ENCODE measurements around the gene HTRA3. TPM values are rescaled to one million over a fixed set of nuclear protein-coding genes. Genes with fewer than 3 reads are reported as not detected.

HTRA3 gene
- total RNA-seq, 1 experiment from 2014 or later, result not detected

- Histone ChIP-seq H3K79me2 (ENCODE audit: low read length) (no peaks in the 10 kb centered on the region), H3K9ac (ENCODE audit: low read length) (no peak overlapping the region), H3K27ac (ENCODE audit: low read length) (no peak overlapping the region), H3K4me2 (ENCODE audit: low read depth, low read length, poor library complexity, severe bottlenecking) (no peak overlapping the region), H3K9me3 (ENCODE audit: low read length) (no peaks in the 10 kb centered on the region), H4K20me1 (ENCODE audit: insufficient read depth, low read depth, low read length) (no peaks in the 10 kb centered on the region), H3K4me3 (ENCODE audit: low read length) (no peak overlapping the region), H3K36me3 (ENCODE audit: insufficient read depth, low read length) (no peaks in the 10 kb centered on the region), H3K27me3 (ENCODE audit: low read length) (no peaks in the 10 kb centered on the region), H2AFZ (ENCODE audit: low read length) (no peak overlapping the region), H3K4me1 (ENCODE audit: low read length) (no peaks in the 10 kb centered on the region), H3K9me2 (replicated peaks; ENCODE audit: insufficient read depth, low read length) (no peaks in the 10 kb centered on the region)
- no peak for DNase-seq
These were observed 23.8 kb downstream of the HTRA3 start for GRCh38 chr4:8293131-8293975.

- no peak overlapping the region for H3K4me3 ChIP-seq (ENCODE audit: low read length)
- no peaks in the 10 kb centered on the region for H4K20me1 ChIP-seq (ENCODE audit: insufficient read depth, low read depth, low read length)
- H3K27ac ChIP-seq (ENCODE audit: low read length), result no peak overlapping the region
- DNase-seq, result no peak
- no peaks in the 10 kb centered on the region for H3K9me3 ChIP-seq (ENCODE audit: low read length)
- H3K9ac ChIP-seq (ENCODE audit: low read length), result no peak overlapping the region
- H3K4me1 ChIP-seq (ENCODE audit: low read length), result no peaks in the 10 kb centered on the region
- H2AFZ ChIP-seq (ENCODE audit: low read length), result no peak overlapping the region
- H3K4me2 ChIP-seq (ENCODE audit: low read depth, low read length, poor library complexity, severe bottlenecking), result no peak overlapping the region
- H3K27me3 ChIP-seq (ENCODE audit: low read length), result no peaks in the 10 kb centered on the region
- H3K79me2 ChIP-seq (ENCODE audit: low read length), result no peaks in the 10 kb centered on the region
- H3K36me3 ChIP-seq (ENCODE audit: insufficient read depth, low read length), result no peaks in the 10 kb centered on the region
- H3K9me2 ChIP-seq (replicated peaks; ENCODE audit: insufficient read depth, low read length), result no peaks in the 10 kb centered on the region
These were observed 24.5 kb downstream of the HTRA3 start for GRCh38 chr4:8294036-8294435.

- no peaks in the 10 kb centered on the region for H3K9me3 ChIP-seq (ENCODE audit: low read length)
- no peaks in the 10 kb centered on the region for H4K20me1 ChIP-seq (ENCODE audit: insufficient read depth, low read depth, low read length)
- H3K27me3 ChIP-seq (ENCODE audit: low read length), result no peaks in the 10 kb centered on the region
- H3K9ac ChIP-seq (ENCODE audit: low read length), result no peak overlapping the region
- no peaks in the 10 kb centered on the region for H3K79me2 ChIP-seq (ENCODE audit: low read length)
- no peaks in the 10 kb centered on the region for H3K4me1 ChIP-seq (ENCODE audit: low read length)
- no peak overlapping the region for H3K4me2 ChIP-seq (ENCODE audit: low read depth, low read length, poor library complexity, severe bottlenecking)
- no peak overlapping the region for H3K4me3 ChIP-seq (ENCODE audit: low read length)
- no peak overlapping the region for H2AFZ ChIP-seq (ENCODE audit: low read length)
- no peaks in the 10 kb centered on the region for H3K36me3 ChIP-seq (ENCODE audit: insufficient read depth, low read length)
- no peak overlapping the region for H3K27ac ChIP-seq (ENCODE audit: low read length)
- no peaks in the 10 kb centered on the region for H3K9me2 ChIP-seq (replicated peaks; ENCODE audit: insufficient read depth, low read length)
- DNase-seq, result no peak
These were observed 25.2 kb downstream of the HTRA3 start for GRCh38 chr4:8294775-8295174.

- Histone ChIP-seq H3K27me3 (ENCODE audit: low read length) (no peaks in the 10 kb centered on the region), H3K27ac (ENCODE audit: low read length) (no peak overlapping the region), H3K4me1 (ENCODE audit: low read length) (no peaks in the 10 kb centered on the region), H3K4me3 (ENCODE audit: low read length) (no peak overlapping the region), H4K20me1 (ENCODE audit: insufficient read depth, low read depth, low read length) (no peaks in the 10 kb centered on the region), H3K9me3 (ENCODE audit: low read length) (no peaks in the 10 kb centered on the region), H3K79me2 (ENCODE audit: low read length) (no peaks in the 10 kb centered on the region), H3K9me2 (replicated peaks; ENCODE audit: insufficient read depth, low read length) (no peaks in the 10 kb centered on the region), H3K4me2 (ENCODE audit: low read depth, low read length, poor library complexity, severe bottlenecking) (no peak overlapping the region), H2AFZ (ENCODE audit: low read length) (no peak overlapping the region), H3K36me3 (ENCODE audit: insufficient read depth, low read length) (no peaks in the 10 kb centered on the region), H3K9ac (ENCODE audit: low read length) (no peak overlapping the region)
- no peak for DNase-seq
These were observed 25.9 kb downstream of the HTRA3 start for GRCh38 chr4:8295471-8295870.

GRCh38 chr4:8296491-8296890 is 26.9 kb downstream of the HTRA3 start:
- Histone ChIP-seq H3K36me3 (ENCODE audit: insufficient read depth, low read length) (no peaks in the 10 kb centered on the region), H3K79me2 (ENCODE audit: low read length) (no peaks in the 10 kb centered on the region), H3K9ac (ENCODE audit: low read length) (no peak overlapping the region), H3K27ac (ENCODE audit: low read length) (no peak overlapping the region), H3K4me2 (ENCODE audit: low read depth, low read length, poor library complexity, severe bottlenecking) (no peak overlapping the region), H3K9me2 (replicated peaks; ENCODE audit: insufficient read depth, low read length) (no peaks in the 10 kb centered on the region), H3K4me1 (ENCODE audit: low read length) (no peaks in the 10 kb centered on the region), H3K4me3 (ENCODE audit: low read length) (no peak overlapping the region), H3K27me3 (ENCODE audit: low read length) (no peaks in the 10 kb centered on the region), H4K20me1 (ENCODE audit: insufficient read depth, low read depth, low read length) (no peaks in the 10 kb centered on the region), H3K9me3 (ENCODE audit: low read length) (no peaks in the 10 kb centered on the region), H2AFZ (ENCODE audit: low read length) (no peak overlapping the region)
- DNase-seq, result no peak

GRCh38 chr4:8297141-8297601 is 27.6 kb downstream of the HTRA3 start:
- Histone ChIP-seq H3K27ac (ENCODE audit: low read length) (no peak overlapping the region), H3K4me3 (ENCODE audit: low read length) (no peak overlapping the region), H3K27me3 (ENCODE audit: low read length) (no peaks in the 10 kb centered on the region), H3K9me3 (ENCODE audit: low read length) (no peaks in the 10 kb centered on the region), H4K20me1 (ENCODE audit: insufficient read depth, low read depth, low read length) (no peaks in the 10 kb centered on the region), H3K9me2 (replicated peaks; ENCODE audit: insufficient read depth, low read length) (no peaks in the 10 kb centered on the region), H2AFZ (ENCODE audit: low read length) (no peak overlapping the region), H3K36me3 (ENCODE audit: insufficient read depth, low read length) (no peaks in the 10 kb centered on the region), H3K4me1 (ENCODE audit: low read length) (no peaks in the 10 kb centered on the region), H3K79me2 (ENCODE audit: low read length) (no peaks in the 10 kb centered on the region), H3K4me2 (ENCODE audit: low read depth, low read length, poor library complexity, severe bottlenecking) (no peak overlapping the region), H3K9ac (ENCODE audit: low read length) (no peak overlapping the region)
- no peak for DNase-seq

GRCh38 chr4:8297691-8298485 is 28.3 kb downstream of the HTRA3 start:
- no peaks in the 10 kb centered on the region for H3K36me3 ChIP-seq (ENCODE audit: insufficient read depth, low read length)
- H3K9me2 ChIP-seq (replicated peaks; ENCODE audit: insufficient read depth, low read length), result no peaks in the 10 kb centered on the region
- H3K4me3 ChIP-seq (ENCODE audit: low read length), result no peak overlapping the region
- H3K4me2 ChIP-seq (ENCODE audit: low read depth, low read length, poor library complexity, severe bottlenecking), result no peak overlapping the region
- no peaks in the 10 kb centered on the region for H3K9me3 ChIP-seq (ENCODE audit: low read length)
- no peaks in the 10 kb centered on the region for H4K20me1 ChIP-seq (ENCODE audit: insufficient read depth, low read depth, low read length)
- no peaks in the 10 kb centered on the region for H3K4me1 ChIP-seq (ENCODE audit: low read length)
- no peaks in the 10 kb centered on the region for H3K79me2 ChIP-seq (ENCODE audit: low read length)
- no peak overlapping the region for H3K27ac ChIP-seq (ENCODE audit: low read length)
- H3K9ac ChIP-seq (ENCODE audit: low read length), result no peak overlapping the region
- DNase-seq, result no peak
- no peak overlapping the region for H2AFZ ChIP-seq (ENCODE audit: low read length)
- no peaks in the 10 kb centered on the region for H3K27me3 ChIP-seq (ENCODE audit: low read length)

GRCh38 chr4:8300832-8301231 is 31.3 kb downstream of the HTRA3 start:
- Histone ChIP-seq H3K4me3 (ENCODE audit: low read length) (no peak overlapping the region), H3K27ac (ENCODE audit: low read length) (no peak overlapping the region), H3K9me3 (ENCODE audit: low read length) (no peaks in the 10 kb centered on the region), H3K4me2 (ENCODE audit: low read depth, low read length, poor library complexity, severe bottlenecking) (no peak overlapping the region), H3K9me2 (replicated peaks; ENCODE audit: insufficient read depth, low read length) (no peaks in the 10 kb centered on the region), H3K27me3 (ENCODE audit: low read length) (no peaks in the 10 kb centered on the region), H2AFZ (ENCODE audit: low read length) (no peak overlapping the region), H4K20me1 (ENCODE audit: insufficient read depth, low read depth, low read length) (no peaks in the 10 kb centered on the region), H3K79me2 (ENCODE audit: low read length) (no peaks in the 10 kb centered on the region), H3K9ac (ENCODE audit: low read length) (no peak overlapping the region), H3K36me3 (ENCODE audit: insufficient read depth, low read length) (no peaks in the 10 kb centered on the region), H3K4me1 (ENCODE audit: low read length) (no peaks in the 10 kb centered on the region)
- DNase-seq, result no peak
